ENCODE measurements around the gene EIF4A2.

Gene EIF4A2

DNA sequence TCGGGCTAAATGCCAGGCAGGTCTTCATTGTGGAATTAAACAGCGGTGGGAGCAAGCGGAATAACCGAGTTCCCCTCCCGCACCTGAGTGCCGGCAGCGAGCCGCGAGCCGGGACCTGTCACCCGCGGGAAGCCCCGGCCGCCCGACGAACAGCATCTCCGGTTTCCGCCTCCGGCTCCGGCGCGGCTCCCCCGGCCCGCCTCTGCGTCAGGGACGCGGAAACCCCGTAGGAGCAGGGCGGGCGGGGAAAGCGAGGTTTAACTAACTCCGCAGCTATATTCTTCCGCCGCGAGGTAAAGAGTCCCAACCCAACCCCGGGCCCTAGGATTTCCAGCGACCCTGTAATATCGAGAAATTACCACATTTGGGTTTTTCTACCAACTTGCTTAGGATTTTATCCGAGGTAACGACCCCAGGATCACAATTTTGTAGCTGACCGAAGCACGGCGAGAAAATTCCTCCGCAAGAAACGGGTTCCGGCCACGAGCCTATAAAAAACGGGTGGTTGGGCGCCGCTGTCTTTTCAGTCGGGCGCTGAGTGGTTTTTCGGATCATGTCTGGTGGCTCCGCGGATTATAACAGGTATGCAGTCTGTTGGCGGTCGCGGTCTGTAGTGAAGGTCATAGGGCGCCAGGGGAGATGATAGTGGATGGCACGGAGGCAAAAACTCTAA lies at the start of gene EIF4A2:
EIF4A2 (plus strand) TSS at position 520 of the 673 bp plus-strand sequence; CDS start at position 554, 34 bp downstream.
- DNase-seq: peak; percentile 80 to 91 (median 84)

DNA sequence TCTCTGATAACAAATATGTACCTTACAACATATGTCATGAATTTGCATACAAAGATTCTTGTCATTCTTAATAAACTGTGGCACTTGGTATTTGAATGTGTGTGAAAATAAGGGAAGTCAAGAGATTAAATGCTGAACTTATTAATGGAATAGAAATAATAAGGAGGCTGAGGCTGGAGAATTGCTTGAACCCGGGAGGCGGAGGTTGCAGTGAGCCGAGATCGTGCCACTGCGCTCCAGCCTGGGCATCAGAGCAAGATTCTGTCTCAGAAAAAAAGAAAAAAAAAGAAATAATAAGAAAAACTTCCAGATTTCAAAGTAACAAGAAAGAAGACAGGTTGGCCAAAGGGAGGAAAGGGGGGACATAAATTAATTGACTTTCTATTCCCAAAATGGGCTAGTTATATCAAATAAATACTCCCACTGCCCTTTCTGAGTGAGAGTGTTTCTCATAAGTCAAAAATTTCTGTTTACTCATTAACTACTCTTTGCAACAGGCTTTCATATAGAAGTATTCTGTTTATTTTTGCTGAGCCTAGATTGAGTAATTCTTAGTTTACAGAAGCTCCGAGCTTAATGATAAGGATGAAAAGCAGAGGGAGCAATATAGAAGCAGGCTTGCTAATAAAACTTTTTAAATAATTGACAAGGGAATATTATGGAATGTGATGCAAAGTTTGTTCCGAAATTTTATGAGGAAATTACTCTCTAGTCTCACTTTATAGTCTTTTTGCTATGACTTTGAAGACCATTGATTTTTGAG lies 40.6 kb upstream of the EIF4A2 start:
- DNase-seq: no peak

DNA sequence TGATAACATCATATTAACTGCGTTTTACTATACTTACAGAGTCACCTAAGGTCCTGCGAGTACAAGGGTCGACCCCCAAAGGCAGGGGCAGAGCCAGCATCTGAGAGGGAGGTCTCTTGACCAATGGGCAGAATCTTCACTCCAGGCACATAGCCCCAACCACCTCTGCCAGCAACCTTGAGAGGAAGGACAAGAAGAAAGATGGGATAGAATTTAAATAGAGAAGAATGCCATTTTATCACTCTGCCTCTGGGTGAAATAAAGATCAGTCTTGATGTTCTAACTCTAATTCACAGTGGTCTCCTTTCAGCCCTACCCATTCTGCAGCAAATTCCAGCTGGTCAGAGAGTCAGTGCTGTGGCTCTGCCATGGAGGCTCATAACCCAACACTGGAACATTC lies 39.7 kb upstream of the EIF4A2 start:
- no peak for DNase-seq

DNA sequence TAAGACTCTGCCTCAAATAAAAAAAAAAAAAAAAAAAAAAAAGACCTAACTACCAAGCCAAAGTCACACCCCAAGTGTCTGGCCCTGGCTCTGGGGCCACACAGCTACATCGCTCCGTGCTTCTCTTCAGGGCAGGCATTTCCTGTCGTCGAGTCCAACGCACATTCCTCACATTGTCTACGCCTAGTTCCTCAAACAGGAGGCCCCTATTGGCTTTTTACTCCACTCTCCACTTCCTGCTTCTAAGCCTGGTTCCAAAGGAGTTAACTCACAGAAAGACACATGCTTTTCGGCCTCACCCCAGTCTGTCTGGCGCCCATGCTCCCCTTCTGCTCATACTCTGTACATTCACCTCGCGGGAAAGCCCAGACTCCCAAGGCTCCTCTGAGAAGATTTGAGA lies 37.4 kb upstream of the EIF4A2 start:
- no peak for DNase-seq

DNA sequence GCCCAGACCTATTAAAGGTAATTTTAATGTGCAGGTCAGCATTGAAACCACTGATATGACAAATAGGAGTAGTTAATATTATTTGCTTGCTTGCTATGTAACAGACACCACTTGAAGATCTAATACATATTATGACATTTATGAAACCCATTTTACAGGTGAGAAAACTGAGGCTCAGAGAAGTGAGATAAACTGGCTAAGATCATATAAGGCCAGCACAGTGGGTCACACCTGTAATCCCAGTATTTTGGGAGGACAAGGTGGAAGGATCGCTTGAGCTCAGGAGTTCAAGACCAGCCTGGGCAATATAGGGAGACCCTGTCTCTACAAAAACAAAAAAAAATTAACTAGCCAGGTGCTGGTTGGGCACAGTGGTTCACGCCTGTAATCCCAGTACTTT lies 33.1 kb upstream of the EIF4A2 start:
- no peak for DNase-seq

DNA sequence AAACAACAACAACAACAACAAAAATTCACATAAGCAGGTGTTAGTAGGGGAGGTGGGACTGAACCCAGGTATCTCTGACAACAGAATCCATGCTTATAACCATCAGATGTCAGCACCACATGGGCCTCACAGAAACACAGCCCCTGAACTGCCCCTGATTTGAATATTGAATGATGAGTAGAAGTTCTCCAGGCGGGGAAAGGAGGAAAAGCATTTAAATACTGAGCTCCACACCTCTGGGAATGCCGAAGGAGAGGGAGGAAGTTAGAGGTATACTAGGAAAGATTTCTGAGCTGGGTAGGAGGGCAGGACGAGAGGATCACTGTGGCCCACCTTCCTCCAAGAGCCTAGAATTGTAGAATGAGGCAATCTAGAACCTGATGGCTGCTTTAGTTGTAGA lies 31.9 kb upstream of the EIF4A2 start:
- no peak for DNase-seq

DNA sequence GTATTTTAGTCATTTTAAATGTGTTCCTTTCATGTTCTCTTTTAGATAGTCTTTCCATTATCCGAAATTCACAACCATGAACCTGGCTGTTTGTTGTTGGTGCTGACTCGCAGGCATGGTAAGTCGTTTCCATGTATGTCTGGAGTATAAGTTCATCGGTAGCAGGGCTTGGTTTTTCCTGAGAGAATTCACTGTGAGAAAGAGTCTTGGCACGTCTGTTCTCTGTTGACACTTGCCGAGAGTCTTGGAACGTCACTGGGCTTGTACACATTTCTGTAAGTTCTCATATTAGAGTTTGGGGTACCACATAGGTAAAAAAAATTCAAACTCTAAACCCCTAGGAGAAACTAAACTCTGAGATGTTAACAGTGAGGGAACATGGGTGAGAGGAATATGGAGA lies 29.4 kb upstream of the EIF4A2 start:
- DNase-seq: no peak

DNA sequence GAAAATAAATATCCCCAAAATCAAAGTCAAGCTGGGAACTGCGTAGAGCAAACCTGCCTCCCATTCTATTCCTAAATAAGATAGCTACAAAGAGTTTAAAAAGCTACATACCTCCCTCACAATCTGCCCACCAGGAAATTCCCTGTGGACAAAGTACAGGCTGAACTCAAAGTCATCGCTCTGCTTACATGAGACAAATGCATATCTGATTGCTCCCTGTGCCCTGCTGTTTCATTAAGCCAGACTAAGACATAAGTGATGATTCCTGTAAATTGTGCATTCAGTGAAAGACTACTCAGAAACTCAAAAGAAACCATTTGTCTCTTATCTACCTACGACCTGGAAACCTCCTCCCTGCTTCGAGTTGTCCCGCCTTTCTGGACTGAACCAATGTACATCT lies 28.5 kb upstream of the EIF4A2 start:
- no peak for DNase-seq

DNA sequence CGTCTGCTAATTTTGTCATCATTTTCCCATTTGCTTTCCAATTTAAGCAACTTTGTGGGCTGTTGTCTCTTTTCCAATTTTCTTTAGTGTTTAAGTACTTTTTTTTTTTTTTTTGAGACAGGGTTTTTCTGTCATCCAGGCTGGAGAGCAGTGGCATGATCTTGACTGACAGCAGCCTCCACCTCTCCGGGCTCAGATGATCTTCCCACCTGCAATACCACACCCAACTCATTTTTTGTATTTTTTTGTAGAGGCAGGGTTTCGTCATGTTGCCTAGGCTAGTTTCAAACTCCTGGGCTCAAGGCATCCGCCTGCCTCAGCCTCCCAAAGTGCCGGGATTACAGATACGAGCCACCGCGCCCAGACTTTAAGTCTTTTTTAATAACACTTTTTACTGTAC lies 26.2 kb upstream of the EIF4A2 start:
- DNase-seq: no peak

DNA sequence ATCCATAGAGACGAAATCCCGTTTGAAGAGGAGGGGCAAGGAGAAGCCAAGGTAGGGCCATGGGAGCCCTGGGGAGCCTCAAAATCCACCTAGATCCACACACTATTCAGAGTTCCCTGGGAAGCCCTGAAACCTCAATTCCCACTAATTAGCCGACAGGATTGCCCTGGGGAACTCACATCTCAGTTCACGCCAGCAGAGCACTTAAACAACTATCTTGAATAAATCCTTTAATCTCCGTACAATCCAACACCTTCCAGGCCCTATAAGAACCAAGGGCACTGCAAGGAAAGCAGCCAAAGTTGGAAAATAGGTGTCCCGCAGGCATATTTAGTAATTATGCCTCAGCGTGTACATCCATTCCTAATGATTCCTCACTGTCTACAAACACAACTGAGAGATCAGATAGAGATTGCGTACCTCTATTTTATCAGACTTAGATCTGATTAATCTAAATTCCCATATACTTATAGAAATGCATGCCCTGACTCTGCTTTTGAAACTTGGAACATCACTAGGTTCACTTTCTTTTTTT lies 25.6 kb upstream of the EIF4A2 start:
- no peak for DNase-seq

DNA sequence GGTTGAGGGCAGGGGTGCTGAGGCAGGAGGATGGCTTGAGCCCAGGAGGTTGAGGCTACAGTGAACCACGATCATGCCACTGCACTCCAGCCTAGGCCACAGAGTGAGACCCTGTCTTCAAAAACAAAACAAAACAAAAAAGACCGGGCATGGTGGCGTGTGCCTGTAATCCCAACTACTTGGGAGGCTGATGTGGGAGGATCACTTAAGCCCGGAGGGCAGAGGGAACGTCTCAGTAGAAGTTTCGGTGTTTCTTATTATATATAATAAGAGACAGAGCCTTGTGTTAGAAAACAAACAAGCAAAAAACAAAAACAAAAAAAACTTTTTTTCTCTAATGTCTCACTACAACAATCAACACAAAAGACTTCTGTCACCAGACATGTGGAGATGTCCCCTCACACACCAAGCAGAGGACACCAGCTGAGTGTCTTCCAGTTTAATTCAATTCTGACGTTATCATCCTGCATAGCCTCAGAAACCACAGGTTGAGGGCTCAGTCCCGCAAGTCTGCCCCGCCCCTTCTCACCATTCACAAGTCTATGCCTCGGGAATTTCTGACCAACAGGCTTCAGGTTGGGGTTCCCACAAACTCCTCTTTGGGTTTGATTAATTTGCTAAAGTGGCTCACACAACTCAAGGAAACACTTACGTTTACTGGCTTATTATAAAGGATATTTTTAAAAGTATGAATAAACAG lies 24.0 kb upstream of the EIF4A2 start:
- DNase-seq: no peak

DNA sequence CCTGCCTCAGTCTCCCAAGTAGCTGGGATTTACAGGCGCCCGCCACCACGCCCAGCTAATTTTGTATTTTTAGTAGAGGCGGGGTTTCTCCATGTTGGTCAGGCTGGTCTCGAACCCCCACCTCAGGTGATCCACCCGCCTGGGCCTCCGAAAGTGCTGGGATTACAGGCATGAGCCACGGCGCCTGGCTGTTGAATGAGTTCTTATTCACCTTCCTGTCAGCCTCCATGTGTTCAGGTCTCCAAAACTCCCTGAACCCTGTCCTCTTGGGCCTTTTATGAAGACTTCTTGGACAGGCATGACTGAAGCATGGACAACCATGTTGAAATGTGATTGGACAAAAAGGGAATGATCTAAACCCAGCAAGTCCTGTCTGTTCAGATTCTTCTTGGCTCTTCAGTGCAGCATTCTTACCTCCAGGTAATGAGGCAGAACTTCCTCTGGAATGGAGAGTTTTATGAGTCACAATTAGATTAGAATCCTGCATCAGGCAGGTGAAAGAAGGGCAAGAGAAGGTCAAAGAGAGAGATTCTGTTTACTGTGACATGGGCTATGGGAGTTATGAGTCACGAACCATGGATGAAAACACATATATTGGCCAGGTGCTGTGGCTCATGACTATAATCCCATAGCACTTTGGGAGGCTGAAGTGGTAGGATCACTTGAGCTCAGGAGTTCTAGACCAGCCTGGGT lies 23.1 kb upstream of the EIF4A2 start:
- DNase-seq: no peak

DNA sequence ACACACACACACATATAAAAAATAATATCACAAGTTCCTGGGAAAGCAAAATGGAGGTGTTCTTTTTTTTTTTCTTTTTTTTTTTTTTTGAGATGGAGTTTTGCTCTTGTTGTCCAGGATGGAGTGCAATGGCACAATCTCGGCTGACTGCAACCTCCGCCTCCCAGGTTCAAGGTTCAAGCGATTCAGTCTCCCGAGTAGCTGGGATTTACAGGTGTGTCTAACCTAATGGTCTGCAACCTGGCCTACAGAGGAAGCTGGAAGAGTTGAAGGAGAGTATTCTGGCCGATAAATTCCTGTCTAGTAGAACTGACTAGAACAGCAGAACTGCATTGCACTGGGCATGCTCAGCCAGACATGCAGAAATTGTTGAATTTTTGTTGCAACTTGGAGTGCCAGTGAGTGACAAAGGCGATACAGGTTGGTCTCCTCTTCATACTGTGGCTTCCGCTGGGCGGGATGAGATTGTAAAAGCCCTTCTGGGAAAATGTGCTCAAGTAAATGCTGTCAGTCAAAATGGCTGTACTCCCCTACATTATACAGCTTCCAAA lies 22.4 kb upstream of the EIF4A2 start:
- DNase-seq: no peak

DNA sequence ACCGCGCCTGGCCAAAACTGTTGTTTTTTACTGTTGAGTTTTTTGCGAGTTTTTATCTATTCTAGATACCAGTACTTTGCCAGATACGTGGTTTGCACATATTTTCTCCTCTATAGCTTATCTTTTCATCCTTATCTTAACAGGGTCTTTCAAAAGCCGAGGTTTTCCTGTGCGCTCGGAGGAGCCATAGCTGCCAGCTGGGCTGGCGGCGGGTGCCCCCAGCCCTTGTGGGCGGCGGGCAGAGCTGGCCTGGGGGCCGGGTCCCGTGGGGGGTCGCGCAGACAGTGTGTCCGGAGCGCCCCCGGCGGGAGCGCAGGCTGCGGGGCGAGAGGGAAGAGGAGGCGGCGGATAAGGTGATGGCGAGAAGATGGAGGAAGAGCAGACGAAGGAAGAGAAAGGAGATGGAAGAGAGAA lies 11.1 kb upstream of the EIF4A2 start:
- no peak for DNase-seq

DNA sequence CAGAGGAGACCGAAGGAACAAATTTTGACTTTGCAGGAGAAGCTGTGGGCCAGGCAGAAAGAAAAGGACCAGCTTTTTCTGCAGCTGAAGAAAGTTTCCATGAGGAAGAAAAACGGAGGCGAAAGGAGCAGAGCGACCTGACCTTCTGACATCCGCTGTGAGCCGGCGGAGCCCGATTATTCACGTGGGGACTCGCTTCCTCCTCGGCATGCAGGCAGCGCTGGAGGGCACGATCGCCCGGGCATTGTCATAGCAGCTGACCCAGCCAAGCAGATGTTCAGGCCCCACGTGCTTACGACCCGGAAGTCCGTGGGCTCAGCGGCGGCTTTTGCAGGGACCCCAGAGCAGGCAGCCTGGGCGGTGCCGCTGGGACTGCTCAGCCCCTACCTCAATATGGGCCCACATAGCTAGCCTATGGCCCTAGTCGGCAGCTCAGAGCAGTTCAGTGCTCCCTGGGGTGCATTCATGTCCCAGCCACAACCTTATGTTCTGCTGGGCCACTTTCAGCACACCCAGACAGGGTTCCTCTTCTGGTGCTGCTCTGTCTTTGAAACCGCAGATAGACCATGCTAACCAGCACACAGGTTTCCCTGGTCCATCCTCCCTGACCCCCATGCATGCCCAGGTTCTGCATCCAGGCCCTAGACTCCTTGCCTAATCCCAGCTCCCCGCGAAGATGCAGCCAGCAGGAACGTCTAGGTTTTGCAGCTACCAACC lies 10.5 kb upstream of the EIF4A2 start:
- peak; percentile 27 to 39 (median 34) for DNase-seq

DNA sequence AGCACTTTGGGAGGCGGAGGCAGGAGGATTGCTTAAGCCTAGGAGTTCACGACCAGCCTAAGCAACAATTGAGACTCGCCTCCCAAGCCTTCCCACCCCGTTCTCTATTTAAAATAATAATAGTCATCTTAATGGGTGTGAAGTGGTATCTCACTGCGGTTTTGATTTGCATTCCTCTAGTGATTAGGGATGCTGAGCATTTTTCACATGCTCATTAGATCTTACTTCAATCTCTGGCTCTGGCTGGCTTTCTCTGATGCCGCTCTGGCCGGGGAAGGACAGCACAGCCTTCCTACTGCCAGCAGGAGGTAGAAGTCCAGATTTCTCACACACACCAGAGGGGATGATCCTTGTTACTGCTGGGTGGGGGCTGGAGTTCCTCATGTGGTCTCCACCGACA lies 7.4 kb upstream of the EIF4A2 start:
- no peak for DNase-seq

DNA sequence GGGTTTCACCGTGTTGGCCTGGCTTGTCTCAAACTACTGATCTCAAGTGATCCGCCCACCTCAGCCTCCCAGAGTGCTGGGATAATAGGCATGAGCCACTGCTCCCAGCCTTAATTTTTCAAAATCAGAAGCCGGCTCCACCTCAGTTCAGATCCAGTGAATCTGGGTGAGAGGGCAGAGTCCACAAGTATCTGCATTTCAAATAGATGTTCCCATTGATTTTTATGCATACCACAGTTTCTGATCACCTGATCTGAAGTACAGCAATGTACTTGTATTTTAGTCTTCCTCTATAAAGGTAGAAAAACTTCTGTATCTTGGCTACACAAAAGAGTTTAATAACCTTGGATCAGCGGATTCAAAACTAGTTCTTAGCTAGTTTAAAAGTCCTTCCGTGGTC lies 4.2 kb upstream of the EIF4A2 start:
- DNase-seq: no peak

DNA sequence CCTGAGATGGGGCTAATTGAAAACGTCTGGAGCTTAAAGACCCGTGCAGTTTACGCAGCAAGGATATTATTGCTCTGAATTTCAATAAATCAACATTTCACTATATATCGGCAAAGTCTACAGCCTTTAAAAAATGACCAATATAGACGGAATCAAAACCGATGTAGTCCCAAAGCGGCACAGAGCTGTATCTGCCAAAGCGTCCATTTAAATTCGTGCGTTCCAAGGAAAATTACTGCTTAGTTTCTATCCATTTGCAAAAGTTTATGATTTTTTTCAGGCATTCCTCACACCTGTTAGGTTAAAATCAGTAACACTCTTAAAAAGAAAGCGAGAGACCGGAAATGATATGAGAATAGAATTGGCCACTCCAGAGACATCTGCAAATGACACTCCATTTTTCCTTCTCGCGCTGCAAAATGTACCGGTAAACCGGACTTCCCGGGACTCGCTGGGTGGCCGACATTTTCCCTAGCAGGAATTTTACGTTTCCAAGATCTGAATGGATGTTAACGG lies 777 bp upstream of the EIF4A2 start:
- DNase-seq: no peak

DNA sequence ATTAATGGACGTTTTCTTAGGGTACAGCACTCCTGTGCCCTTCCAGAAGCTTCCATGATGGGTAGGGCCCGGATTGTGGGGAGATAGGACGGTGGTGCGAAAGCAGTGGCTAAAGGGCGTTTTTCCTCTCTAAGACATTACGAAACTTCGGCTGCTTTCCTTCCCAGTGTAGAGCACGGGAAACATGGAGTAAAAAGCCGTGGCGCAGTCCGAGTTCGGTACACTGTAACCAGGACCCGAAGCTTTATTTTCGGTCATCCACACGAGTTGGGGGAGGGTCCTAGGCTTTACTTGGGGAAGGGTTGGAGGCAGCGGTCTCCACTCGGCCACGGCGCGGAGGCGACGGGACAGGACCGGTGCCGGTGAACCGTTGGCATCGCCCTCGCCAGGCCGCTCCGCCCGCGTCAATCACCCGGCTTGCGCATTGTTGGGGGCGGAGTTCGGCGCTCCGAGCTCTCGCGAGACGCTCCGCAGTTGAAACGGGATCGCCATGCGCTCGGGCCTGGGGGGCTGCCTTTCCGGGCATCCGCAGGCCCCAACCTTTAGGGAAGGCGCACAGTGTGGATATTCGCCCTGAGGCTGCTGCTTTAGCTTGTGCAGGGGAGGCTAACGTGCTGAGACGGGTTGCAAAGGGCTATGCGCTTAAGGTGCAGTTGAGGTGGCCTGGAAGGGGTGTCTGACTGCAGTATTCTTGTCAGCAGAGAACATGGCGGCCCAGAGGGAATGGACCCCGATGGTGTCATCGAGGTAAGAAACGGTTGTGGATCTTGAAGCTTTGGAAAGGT lies 546 bp downstream of the EIF4A2 start:
- peak; percentile 43 to 77 (median 63) for DNase-seq

DNA sequence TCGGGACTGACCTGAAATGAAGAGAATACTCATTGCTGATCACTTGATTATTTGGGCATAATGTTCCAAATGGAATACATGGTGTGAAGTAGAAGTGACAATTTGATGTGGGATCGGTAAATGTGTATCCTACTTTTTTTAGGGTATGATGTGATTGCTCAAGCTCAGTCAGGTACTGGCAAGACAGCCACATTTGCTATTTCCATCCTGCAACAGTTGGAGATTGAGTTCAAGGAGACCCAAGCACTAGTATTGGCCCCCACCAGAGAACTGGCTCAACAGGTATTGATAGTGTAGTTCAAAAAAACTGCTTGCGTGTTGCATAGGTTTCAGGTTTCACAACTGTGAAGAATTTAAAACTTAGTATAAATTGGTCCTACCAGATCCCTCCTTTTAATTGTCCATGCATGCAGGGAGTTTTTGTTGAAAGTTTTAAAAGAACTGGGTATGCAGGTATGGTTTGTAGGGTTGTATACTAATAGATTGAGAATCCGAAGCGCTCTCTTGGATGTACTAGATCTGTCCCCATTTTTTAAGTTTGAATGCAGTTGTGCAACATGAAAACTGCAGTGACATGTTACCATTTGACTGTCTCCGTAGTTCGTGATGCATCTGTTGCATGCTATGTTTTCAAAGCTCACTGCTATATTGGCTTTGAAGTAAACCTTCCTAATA lies 1.6 kb downstream of the EIF4A2 start:
- no peak for DNase-seq

Data from activated naive CD4-positive, alpha-beta T cell (primary cell).